ENCODE results near the gene LAMC1. TPM values are rescaled to one million over a fixed set of nuclear protein-coding genes. Genes with fewer than 3 reads are reported as not detected.

LAMC1 gene
- total RNA-seq, 4 donors from 2014 or later = 130 to 315 (median 214) TPM

GRCh38 chr1:183094351-183094750 is 71.1 kb downstream of the LAMC1 start:
- Histone ChIP-seq H3K27ac (no peak overlapping the region), H3K27me3 (no peaks in the 10 kb centered on the region), H3K4me3 (no peak overlapping the region), H3K9me3 (no peaks in the 10 kb centered on the region), H3K36me3 (no peaks in the 10 kb centered on the region), H3K4me1 (peaks cover 3 to 10% of the 10 kb centered on the region in 2 donors)
- intact Hi-C loops (cut with DNase I; ENCODE audit: low total_unique reads) = no loop called here
- DNase-seq = no peak
- TF ChIP-seq, protein P1, sequence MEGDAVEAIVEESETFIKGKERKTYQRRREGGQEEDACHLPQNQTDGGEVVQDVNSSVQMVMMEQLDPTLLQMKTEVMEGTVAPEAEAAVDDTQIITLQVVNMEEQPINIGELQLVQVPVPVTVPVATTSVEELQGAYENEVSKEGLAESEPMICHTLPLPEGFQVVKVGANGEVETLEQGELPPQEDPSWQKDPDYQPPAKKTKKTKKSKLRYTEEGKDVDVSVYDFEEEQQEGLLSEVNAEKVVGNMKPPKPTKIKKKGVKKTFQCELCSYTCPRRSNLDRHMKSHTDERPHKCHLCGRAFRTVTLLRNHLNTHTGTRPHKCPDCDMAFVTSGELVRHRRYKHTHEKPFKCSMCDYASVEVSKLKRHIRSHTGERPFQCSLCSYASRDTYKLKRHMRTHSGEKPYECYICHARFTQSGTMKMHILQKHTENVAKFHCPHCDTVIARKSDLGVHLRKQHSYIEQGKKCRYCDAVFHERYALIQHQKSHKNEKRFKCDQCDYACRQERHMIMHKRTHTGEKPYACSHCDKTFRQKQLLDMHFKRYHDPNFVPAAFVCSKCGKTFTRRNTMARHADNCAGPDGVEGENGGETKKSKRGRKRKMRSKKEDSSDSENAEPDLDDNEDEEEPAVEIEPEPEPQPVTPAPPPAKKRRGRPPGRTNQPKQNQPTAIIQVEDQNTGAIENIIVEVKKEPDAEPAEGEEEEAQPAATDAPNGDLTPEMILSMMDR (IDR thresholded peaks at IDR 0.05) = no peak
- TF ChIP-seq POLR2A (IDR thresholded peaks at IDR 0.05) = no peak

DNA sequence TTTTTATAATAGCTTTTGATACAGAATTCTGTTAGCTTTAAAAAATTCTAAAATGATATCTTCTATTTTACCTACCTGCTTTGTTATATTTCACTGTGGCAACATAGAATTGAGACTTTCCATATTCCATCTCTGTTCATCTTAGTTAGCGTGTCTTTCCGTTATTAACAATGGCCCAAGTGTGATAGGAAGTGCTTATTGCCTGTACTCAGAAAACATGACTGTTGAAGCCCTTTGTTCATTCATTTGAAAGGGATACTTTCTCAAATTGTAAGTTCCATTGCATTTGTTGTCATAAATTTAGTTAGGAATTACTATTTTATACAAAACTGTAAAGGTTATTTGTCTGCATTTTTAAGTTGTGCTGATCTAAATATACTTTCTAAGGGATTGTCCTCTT is 73.1 kb downstream of the LAMC1 start:
- H3K36me3 ChIP-seq = no peaks in the 10 kb centered on the region
- TF ChIP-seq, protein P1 (IDR thresholded peaks at IDR 0.05) = no peak
- TF ChIP-seq POLR2A (IDR thresholded peaks at IDR 0.05) = no peak
- peak overlapping the region; percentile 21 to 79 for H3K27ac ChIP-seq
- H3K27me3 ChIP-seq = no peaks in the 10 kb centered on the region
- no peaks in the 10 kb centered on the region for H3K9me3 ChIP-seq
- peaks cover 7 to 10% of the 10 kb centered on the region in 2 donors for H3K4me1 ChIP-seq
- intact Hi-C loops (cut with DNase I; ENCODE audit: low total_unique reads) = no loop called here
- no peak overlapping the region for H3K4me3 ChIP-seq
- no peak for DNase-seq

DNA sequence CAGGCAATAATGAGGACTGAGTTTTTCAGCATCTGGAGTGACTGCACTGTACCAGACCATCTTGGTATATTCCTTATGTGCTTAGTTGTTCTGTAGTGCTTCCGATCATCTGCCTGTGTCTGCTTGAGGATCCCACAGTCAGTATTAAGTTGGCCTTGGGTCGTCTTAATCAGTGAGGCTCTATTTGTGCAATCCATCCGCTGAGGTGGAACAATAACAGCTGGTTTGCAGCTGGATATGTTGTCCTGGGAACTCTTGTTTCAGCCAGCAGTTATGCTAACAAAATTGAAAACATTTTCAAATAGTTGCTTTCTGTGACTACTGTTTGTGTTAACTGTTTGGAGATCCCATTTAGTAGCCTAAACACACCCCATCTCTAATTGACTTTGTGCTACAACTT is 73.7 kb downstream of the LAMC1 start:
- TF ChIP-seq POLR2A (IDR thresholded peaks at IDR 0.05) = no peak
- TF ChIP-seq, protein P1 (IDR thresholded peaks at IDR 0.05) = no peak
- intact Hi-C loops (cut with DNase I; ENCODE audit: low total_unique reads) = no loop called here
- H3K36me3 ChIP-seq = no peaks in the 10 kb centered on the region
- DNase-seq = peak; percentile 22 to 52
- H3K9me3 ChIP-seq = no peaks in the 10 kb centered on the region
- peak overlapping the region; percentile 49 to 79 for H3K27ac ChIP-seq
- H3K4me1 ChIP-seq = peaks cover 7 to 10% of the 10 kb centered on the region in 2 donors
- no peaks in the 10 kb centered on the region for H3K27me3 ChIP-seq
- no peak overlapping the region for H3K4me3 ChIP-seq

GRCh38 chr1:183097438-183098051 is 74.3 kb downstream of the LAMC1 start:
- peak overlapping the region; percentile 49 to 79 for H3K27ac ChIP-seq
- intact Hi-C loops (cut with DNase I; ENCODE audit: low total_unique reads) = no loop called here
- H3K27me3 ChIP-seq = no peaks in the 10 kb centered on the region
- peaks cover 7 to 10% of the 10 kb centered on the region in 2 donors for H3K4me1 ChIP-seq
- H3K4me3 ChIP-seq = no peak overlapping the region
- TF ChIP-seq, protein P1 (IDR thresholded peaks at IDR 0.05) = no peak
- no peak for TF ChIP-seq POLR2A (IDR thresholded peaks at IDR 0.05)
- no peaks in the 10 kb centered on the region for H3K36me3 ChIP-seq
- no peak for DNase-seq
- H3K9me3 ChIP-seq = no peaks in the 10 kb centered on the region

DNA sequence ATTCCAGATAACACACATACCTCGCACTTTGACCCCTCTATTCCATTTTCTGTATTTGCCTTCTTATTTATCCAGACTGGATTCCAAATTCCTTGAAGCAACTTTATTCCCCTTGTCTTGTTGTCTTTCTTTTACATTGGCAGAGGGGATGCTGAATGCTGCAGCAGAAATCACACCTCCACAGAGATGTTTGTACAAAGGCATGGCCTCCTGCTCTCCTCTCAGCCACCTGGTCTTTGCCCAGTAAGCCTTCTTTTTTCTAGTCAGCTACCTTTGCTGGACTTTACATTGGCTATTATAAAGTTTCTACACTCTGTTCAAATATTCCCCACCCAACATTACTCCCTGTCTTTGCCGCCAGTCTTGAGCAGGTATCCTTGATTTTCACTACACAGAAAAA is 75.1 kb downstream of the LAMC1 start:
- DNase-seq = no peak
- Histone ChIP-seq H3K4me1 (peaks cover 7 to 10% of the 10 kb centered on the region in 2 donors), H3K4me3 (no peak overlapping the region), H3K27ac (peak overlapping the region in 1 of 2 donors; percentile 79), H3K27me3 (no peaks in the 10 kb centered on the region), H3K36me3 (no peaks in the 10 kb centered on the region), H3K9me3 (no peaks in the 10 kb centered on the region)
- intact Hi-C loops (cut with DNase I; ENCODE audit: low total_unique reads) = no loop called here
- TF ChIP-seq, protein P1 (IDR thresholded peaks at IDR 0.05) = no peak
- no peak for TF ChIP-seq POLR2A (IDR thresholded peaks at IDR 0.05)

Data from uterus (tissue), 4 donors.